OCI-LY1 (cell line): Measurements from ENCODE around the gene DOCK3.

Source experiments
- H2AFZ ChIP-seq: fragments of 200-600 bp; sonication (generic), shearing (Covaris generic); 2 replicates; pipeline ENCODE4 v1.6.0; 2014; ENCODE audit warnings: antibody characterized with exemption, mild to moderate bottlenecking, low read length
- H3F3A ChIP-seq: fragments of 200-600 bp; sonication (generic), shearing (Covaris generic); 2 replicates; pipeline ENCODE4 v1.6.0; 2014; ENCODE audit warnings: mild to moderate bottlenecking, antibody characterized with exemption, low read length, moderate library complexity; ENCODE audit not compliant: insufficient read depth
- H3K27ac ChIP-seq: fragments of 200-600 bp; sonication (generic); 2 replicates; pipeline ENCODE4 v1.5.1; 2014; ENCODE audit warnings: low read length, mixed run types, mild to moderate bottlenecking, low read depth; ENCODE audit not compliant: poor library complexity, severe bottlenecking
- H3K27me3 ChIP-seq: fragments of 200-600 bp; sonication (generic); 2 replicates; pipeline ENCODE4 v1.6.0; 2014; ENCODE audit warnings: antibody characterized with exemption, mild to moderate bottlenecking, low read length, moderate library complexity; ENCODE audit not compliant: insufficient read depth
- H3K36me3 ChIP-seq: fragments of 200-600 bp; sonication (generic); 2 replicates; pipeline ENCODE4 v1.6.1; 2014; ENCODE audit warnings: mild to moderate bottlenecking, antibody characterized with exemption, low read length, moderate library complexity, mixed read lengths; ENCODE audit not compliant: insufficient read depth
- H3K4me1 ChIP-seq: fragments of 200-600 bp; sonication (generic); 2 replicates; pipeline ENCODE4 v1.5.1; 2014; ENCODE audit warnings: mild to moderate bottlenecking, low read length, moderate library complexity; ENCODE audit not compliant: insufficient read depth, severe bottlenecking
- H3K4me2 ChIP-seq: fragments of 200-600 bp; sonication (generic), shearing (Covaris generic); 2 replicates; pipeline ENCODE4 v1.6.1; 2014; ENCODE audit warnings: low read length
- H3K4me3 ChIP-seq: fragments of 200-600 bp; sonication (generic); 2 replicates; pipeline ENCODE4 v1.5.1; 2014; ENCODE audit warnings: low read length, low read depth, mild to moderate bottlenecking, mixed read lengths; ENCODE audit not compliant: poor library complexity, severe bottlenecking
- H3K79me2 ChIP-seq: fragments of 200-600 bp; shearing (Covaris generic); 2 replicates; pipeline ENCODE4 v1.6.1; 2016; ENCODE audit warnings: mixed run types, low read length, mixed read lengths; ENCODE audit not compliant: insufficient read depth
- H3K9ac ChIP-seq: fragments of 200-600 bp; sonication (generic), shearing (Covaris generic); 2 replicates; pipeline ENCODE4 v1.6.1; 2014; ENCODE audit warnings: mild to moderate bottlenecking, low read length, mixed read lengths
- H3K9me2 ChIP-seq: fragments of 200-600 bp; sonication (generic), shearing (Covaris generic); 2 replicates; pipeline ENCODE4 v1.6.1; 2014; ENCODE audit warnings: low read depth, mild to moderate bottlenecking, low read length, mixed read lengths
- H3K9me3 ChIP-seq: fragments of 200-600 bp; shearing (Covaris generic); 2 replicates; pipeline ENCODE4 v1.6.1; 2014; ENCODE audit warnings: low read length, mixed read lengths
- H4K20me1 ChIP-seq: fragments of 200-600 bp; sonication (generic), shearing (Covaris generic); 2 replicates; pipeline ENCODE4 v1.6.0; 2016; ENCODE audit warnings: mild to moderate bottlenecking, low read length; ENCODE audit not compliant: insufficient read depth
- EZH2 ChIP-seq: fragments of 200-600 bp; sonication (generic), shearing (Covaris generic); IDR thresholded peaks from 2 replicates; pipeline ENCODE4 v1.8.0; 2017; ENCODE audit warnings: borderline replicate concordance, mixed run types, mild to moderate bottlenecking, antibody characterized with exemption, low read length, moderate library complexity, mixed read lengths
- TF ChIP-seq, protein P1 (sequence below): fragments of 200-600 bp; sonication (generic), shearing (Covaris generic); IDR thresholded peaks from 2 replicates; pipeline ENCODE4 v1.5.1; 2017; ENCODE audit warnings: mild to moderate bottlenecking, antibody characterized with exemption, low read length, moderate library complexity, mixed read lengths

DOCK3 gene

DNA sequence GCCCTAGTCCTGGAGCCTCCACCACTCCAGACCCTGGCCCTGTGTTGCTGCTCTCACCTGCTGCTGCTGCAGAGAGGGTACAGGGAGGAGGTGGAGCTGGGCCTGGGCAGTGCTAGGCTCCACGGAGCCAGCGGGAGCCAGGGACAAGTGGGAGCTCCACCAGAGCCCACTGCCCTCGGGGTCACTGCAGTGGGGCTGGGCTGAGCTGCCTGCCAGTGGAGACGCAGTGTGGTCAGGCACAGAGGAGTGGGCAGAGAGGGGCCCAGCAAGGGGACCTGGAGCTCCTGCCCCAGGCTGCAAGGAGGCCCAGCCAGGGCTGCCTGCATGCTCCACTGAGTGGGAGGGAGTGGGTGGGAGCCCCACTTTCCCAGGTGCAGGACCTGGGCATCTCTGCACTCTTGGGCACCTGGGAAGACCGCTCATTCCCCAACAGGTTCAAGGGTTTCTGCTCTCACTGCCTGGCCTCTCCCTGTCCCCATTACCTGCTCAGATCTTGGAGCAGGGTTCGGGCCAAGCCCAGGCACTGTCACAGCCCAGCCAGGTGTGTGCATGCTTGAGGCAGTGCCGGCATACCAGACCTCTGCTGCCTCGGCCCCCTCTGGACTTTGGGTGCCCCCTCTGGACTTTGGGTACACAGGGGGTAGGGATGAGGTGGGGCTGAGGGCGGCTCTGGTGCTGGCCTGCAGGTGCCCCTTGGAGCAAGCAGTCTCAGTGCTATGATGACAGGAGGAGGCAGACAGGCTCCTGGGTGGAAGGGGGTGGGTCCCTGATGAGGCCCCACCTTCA is 308.0 kb downstream of the DOCK3 start:
- Histone ChIP-seq H3F3A (no peaks in the 10 kb centered on the region), H3K4me1 (no peaks in the 10 kb centered on the region), H3K79me2 (no peaks in the 10 kb centered on the region), H3K27me3 (no peaks in the 10 kb centered on the region), H3K9me2 (no peaks in the 10 kb centered on the region), H3K27ac (no peak overlapping the region), H4K20me1 (no peaks in the 10 kb centered on the region), H3K9me3 (no peaks in the 10 kb centered on the region), H3K9ac (no peak overlapping the region), H3K4me3 (no peak overlapping the region), H3K4me2 (no peak overlapping the region), H3K36me3 (no peaks in the 10 kb centered on the region), H2AFZ (no peak overlapping the region)
- TF ChIP-seq, protein P1, sequence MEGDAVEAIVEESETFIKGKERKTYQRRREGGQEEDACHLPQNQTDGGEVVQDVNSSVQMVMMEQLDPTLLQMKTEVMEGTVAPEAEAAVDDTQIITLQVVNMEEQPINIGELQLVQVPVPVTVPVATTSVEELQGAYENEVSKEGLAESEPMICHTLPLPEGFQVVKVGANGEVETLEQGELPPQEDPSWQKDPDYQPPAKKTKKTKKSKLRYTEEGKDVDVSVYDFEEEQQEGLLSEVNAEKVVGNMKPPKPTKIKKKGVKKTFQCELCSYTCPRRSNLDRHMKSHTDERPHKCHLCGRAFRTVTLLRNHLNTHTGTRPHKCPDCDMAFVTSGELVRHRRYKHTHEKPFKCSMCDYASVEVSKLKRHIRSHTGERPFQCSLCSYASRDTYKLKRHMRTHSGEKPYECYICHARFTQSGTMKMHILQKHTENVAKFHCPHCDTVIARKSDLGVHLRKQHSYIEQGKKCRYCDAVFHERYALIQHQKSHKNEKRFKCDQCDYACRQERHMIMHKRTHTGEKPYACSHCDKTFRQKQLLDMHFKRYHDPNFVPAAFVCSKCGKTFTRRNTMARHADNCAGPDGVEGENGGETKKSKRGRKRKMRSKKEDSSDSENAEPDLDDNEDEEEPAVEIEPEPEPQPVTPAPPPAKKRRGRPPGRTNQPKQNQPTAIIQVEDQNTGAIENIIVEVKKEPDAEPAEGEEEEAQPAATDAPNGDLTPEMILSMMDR, result no peak
- TF ChIP-seq EZH2, result no peak

DNA sequence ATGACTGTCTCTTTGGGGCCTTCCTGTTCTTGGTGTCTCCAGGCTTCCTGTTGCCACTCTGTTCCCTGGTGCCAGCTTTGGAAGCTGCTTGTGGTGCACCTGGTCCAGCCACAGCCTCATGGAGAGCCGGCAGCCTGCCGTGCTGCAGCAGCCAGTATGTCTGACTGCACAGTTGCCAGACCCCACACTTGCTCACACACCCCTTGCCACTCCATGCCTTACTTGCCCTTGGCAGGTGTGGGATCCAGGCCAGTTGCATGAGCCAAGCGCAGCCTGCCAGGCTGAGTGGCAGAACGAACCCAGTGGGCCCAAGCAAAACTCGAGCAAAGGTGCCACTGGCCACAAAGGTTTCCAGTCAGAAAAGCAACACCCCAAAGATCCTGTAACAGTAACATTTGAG is 309.2 kb downstream of the DOCK3 start:
- Histone ChIP-seq H3K9me2 (no peaks in the 10 kb centered on the region), H3K9me3 (no peaks in the 10 kb centered on the region), H3K4me2 (no peak overlapping the region), H3K4me1 (no peaks in the 10 kb centered on the region), H3K27me3 (no peaks in the 10 kb centered on the region), H3K4me3 (no peak overlapping the region), H3K27ac (no peak overlapping the region), H3K36me3 (no peaks in the 10 kb centered on the region), H3K79me2 (no peaks in the 10 kb centered on the region), H2AFZ (no peak overlapping the region), H3K9ac (no peak overlapping the region), H4K20me1 (no peaks in the 10 kb centered on the region), H3F3A (no peaks in the 10 kb centered on the region)
- no peak for TF ChIP-seq EZH2
- TF ChIP-seq, protein P1, result no peak

DNA sequence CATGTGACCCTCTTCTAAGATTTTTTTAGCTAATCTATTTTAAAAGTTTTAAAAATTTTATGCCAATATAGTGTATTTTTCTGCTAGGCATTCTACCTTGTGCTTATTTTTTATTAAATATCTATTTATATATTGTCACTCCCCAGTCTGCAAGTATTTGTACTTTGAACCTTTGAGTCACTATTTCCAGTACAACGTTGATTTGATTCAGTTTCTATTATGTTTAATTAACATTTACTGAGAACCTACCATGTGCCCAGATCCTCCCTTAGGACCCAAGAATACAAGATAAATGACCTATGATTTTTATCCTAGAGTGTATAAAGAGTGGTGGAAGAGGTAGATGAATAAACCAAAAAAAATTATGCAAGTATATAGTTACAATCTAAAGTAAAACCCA is 311.2 kb downstream of the DOCK3 start:
- H3K9me2 ChIP-seq, result no peaks in the 10 kb centered on the region
- H3K27ac ChIP-seq, result no peak overlapping the region
- H3F3A ChIP-seq, result no peaks in the 10 kb centered on the region
- no peaks in the 10 kb centered on the region for H3K27me3 ChIP-seq
- H3K4me1 ChIP-seq, result no peaks in the 10 kb centered on the region
- H3K4me2 ChIP-seq, result no peak overlapping the region
- H3K4me3 ChIP-seq, result no peak overlapping the region
- no peaks in the 10 kb centered on the region for H4K20me1 ChIP-seq
- H3K79me2 ChIP-seq, result no peaks in the 10 kb centered on the region
- H3K9ac ChIP-seq, result no peak overlapping the region
- no peaks in the 10 kb centered on the region for H3K36me3 ChIP-seq
- no peak overlapping the region for H2AFZ ChIP-seq
- H3K9me3 ChIP-seq, result no peaks in the 10 kb centered on the region
- TF ChIP-seq EZH2, result no peak
- TF ChIP-seq, protein P1, result no peak
